AML-193 (cell line): ENCODE measurements around the gene CDH13.

Source experiments
- DNase-seq, 2 experiments: peaks; one replicate each; lab custom pipeline; 2025; lab: John Stamatoyannopoulos, UW

Gene CDH13

DNA sequence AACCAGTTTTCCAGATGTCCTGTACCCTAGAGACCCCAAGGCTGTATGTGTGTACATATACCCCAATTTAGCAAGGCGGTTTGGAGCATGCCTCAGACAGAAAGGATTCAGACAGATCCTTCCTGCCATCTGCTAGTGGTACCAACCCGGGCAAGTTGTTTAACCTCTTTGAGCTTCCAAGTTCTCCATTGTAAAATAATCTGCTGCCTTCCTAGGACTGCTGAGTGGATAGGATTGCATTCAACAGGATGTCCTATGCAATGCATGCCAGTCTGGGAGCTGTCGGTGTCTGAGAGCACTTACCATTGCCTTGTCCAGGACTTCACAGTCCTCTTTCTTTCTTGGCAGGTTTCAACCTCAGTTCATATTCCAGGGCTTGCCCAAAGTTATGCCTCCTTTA is 1.9 kb downstream of the CDH13 start:
- DNase-seq = no peak

DNA sequence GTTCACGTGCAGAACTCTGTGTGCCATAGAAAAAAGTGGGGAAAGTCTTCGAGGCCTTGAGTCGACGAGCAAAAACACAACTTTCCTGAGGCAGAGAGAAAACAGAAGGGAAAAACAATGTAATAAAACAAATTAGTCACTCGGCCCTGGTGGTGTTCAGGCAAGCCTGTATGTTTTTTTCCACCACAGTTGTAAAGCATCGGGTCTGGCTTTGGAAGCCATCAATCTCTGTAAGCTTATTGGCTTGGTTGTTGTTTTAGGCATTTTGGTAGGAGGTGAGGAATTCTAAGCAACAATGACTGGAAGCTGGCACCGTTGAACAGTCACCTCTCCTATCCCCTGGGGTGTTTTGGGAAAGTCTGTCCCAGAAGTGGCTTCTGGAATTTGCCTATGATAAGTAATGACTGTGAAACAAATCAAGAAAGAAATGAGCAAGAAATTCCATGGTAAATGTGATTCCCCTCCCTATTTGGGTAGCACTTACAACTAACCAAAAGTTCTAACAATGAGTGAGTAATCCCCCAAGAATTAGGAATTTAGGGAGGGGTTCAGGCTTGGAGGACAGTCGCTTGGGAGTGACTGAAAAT is 2.8 kb downstream of the CDH13 start:
- DNase-seq = no peak

DNA sequence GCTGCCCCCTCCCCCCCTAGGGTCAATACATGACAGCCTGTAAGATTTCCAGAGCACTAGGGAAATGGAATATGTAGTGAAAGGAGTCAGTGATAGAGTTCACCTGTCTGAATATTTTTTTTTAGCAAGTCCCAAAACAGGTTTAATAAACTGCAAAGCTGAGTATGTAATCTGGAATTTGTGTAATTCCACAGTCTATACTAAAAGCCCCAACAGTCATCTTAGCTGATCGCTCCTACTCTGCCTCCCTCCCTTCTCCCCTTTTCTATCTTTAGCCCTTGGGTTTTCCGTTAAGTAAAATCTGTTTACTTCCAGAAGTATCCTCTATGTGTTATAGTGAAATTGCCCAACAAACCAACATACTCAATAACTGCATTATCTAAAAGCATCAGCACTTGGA is 3.5 kb downstream of the CDH13 start:
- no peak for DNase-seq

DNA sequence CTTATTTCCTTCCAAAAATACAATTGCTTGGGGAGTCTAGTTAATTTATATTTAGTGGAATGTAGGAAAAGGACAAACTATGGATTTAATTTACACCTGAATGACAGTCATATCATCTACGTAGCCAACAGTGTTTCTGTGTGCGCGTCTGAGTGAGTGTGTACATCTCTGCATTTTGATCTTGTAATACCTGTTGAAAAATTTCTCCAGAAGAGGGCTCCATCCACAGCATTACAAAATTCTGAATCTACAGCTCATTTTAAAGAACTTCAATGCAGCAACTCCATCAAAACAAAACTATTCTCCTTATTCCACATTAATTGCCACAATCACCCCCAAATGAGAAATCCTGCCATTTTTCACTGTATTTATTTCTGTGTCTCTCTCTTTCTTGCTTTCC is 3.9 kb downstream of the CDH13 start:
- DNase-seq = no peak

DNA sequence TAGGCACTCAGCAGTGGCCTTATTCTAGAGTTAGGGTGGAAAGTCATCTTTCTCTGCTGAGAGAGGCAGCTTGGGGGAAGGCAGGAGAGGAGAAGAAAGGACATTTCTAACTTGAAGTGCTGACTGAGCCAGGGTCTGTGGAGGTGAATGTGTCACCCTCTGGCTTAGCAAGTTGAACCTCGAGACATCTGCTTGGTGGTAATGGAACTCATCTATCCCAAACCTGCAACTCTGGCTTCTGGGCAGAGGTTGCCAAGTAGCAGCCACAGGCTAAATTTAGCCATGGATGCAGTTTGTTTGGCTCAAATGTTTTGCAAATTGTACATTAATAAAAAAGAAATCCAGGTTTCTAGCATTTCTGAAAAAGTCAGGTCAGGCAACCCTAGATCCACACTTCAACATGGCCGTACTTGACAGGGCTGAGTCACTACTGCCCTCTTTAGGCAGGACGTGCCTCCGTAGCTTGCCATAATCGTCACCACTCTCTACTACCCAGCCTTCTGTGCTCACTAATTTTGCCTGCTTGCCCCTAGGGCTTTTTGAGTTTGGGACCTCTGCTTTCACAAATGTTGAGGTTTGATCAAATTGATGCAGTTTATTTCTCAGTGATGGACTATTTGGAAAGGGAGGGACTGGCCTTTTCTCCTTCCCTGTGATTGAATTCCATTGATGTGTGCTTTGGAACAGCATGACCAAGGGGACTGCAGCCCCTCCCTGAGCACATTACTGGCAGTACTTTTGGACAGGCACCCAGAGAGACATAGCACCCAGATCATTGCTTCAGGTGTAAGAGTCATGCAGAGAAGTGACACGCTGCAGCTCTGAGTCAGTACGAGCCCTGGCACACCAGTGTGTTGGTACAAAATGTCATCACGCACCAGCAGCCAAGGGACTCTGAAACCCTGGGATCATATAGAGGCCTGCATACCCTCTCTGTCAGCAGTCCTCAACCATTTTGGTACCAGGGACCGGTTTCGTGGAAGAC is 5.2 kb downstream of the CDH13 start:
- DNase-seq = no peak

DNA sequence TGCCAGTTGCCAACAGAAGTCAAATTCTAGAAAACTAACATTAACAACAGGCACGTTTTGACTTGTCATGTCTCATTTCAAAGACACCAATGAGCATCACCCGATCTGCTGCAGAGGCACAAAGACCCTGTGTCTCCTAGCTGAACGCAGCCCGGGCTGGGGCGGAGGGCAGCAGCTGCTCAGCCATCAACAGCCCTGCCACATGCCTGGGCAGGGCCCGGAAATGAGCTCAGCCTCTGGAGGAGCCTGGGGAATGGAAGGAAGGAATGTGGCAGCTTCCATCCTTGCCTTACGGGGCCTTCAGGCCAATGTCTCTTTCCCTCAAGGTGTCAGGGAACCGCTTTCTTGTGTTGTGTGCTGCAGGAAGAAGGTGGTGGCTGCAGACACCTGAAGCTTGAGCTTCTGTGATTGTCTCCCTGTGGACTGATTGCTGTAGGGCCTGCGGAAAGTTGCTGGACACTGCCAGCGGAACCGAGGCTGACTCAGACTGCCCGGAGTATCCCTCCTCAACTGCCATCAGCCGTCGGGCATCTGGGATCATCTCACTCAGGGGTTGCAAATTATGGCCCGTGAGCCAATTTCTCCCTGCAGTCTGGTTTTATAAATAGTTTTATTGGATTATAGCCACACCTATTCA is 7.3 kb downstream of the CDH13 start:
- no peak for DNase-seq

DNA sequence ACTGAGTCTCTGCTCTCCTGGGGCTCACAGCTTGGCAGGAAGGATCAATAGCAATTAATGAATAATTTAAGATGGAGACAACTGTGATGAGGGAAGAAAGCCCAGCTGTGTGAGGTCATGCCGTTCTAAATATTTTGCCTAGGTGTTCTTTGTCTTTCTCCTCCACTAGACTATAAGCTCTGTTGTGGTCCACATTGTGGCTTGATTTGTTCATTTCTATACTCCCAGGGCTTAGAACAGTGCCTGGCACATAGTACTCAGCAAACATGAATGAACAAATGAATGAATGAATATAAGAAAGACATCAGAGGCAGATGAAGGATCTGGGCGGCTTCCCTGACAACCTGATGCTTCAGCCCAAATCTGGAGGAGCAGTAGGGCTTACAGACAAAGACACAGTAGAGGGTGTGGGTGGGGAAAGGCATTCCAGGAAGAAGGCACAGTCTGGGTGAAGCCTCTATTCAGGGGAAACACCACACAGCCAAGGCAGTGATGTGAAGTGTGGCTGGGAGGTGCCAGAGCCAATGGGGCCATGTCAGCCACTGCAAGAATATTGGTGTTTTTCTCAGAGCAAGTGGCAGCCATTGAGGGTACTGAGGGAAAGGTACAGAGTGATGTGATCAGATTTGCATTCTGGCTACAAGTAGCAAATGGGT is 8.3 kb downstream of the CDH13 start:
- DNase-seq = no peak

DNA sequence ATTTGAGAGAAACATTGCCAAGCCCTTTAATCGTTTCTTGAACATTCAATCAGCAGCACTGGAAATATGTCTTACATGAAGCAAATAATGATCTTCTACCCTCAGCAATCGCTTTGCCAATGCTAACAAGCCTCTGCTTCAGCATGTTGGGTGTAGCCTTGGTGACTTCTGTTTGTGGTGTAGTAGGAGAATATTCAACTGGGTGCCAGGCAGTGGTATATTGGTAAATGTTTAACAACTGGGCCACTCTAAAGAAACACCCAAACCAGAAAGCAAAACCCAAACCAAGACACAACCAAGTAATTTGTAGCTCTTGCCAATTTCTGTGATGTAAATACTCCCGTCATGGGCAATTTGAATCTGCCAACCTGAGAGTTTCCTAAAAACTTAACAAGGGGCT is 9.7 kb downstream of the CDH13 start:
- DNase-seq = no peak

DNA sequence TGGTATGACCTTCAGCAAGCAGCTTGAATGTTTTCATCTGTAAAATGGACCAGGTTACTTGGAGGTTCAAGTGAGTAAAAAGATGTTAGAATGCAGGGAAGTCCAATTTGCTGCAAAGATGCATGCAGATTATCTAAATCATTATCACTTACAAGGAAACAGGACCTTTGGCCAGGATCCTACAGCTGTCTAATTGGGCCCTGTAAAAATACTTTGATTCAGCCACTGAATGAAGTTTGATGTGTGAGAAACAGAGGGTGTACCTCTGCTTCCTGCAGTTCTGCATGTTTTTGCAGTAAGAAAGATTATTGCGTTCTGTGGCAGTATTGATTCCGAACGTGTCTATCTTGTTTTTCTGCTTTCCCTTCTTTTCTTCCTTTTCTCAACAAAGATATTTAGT is 10.2 kb downstream of the CDH13 start:
- no peak for DNase-seq

DNA sequence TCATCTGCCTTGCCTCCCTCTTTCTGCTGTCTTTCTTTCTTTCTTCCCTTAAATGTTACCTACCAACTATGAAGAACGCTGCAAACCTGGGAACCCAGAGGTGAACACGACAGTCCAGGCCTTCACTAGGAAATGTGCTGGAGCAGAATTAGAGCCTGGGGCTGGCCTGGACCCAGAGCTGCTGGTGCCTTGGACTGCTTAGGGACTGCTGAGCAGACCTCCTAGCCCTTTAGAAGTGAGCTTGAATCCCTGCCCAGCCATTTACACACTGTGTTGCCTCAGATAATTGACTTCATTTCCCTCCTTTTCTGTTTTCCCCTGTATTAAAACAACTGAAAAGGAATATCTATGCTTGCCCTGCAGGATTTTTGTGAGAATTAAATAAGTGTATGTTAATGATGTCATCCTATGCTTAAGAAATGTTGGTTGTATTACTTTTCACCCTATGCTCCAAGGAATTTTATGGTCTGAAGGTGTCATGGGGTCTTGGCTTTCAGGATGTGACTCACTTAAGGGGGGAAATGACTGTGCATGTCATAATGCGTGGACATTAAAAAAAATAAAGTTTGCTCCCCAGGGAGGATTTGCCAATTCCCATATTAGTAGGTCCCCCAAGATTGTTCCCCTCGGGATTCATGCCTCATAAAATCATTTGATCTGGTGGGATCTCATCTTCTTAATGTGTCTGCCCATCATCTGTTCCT is 11.5 kb downstream of the CDH13 start:
- DNase-seq = no peak

DNA sequence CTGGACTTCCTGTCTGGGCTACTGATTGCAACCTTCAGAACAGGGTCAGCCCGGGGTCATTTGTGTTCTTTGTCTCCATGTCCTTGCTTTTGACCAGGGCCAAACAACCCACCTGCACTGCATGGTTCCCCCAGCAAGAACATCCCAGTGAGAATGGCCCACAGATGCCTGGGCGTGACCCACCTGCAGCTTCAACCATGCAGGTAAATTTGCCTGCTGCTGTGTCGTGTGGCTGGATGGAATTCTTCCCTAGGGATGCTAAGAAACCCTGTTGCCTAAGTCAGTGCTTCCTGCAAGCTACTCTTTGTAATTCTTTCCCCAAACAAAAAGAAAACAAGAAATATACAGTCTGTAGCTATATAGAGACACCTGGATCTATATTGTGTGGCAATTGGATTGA is 12.5 kb downstream of the CDH13 start:
- DNase-seq = no peak

DNA sequence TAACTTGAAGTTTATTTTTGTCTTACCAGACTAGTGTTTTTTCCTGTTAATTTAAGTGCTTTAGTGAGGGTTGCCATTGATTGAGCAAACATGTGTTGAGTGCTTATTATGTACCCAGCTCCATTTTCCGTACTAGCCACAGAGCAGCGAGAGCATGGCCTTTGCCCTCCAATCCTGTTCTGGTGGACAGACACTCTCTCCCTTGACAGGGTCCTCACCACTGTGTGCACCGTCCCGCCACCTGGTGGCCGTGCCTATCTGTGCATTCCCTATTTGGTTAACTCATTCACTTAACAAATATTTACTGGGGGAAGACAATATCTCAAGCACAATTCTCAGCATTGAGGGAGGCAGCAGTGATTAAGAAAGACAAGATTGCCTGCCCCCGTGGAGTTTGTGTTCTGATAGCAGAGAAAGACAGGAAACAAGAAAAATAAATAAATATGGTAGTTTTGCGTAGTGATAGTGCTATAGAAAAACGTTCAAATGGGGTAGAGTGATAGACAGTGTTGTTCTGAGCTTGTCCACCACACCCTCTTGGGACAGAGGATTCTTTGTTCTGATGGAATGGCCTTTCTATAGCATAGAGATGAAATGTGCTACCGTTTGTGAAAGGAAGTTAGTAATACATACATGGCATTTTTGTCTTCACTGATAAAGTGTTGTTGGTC is 13.0 kb downstream of the CDH13 start:
- peak; percentile 15 to 27 for DNase-seq

DNA sequence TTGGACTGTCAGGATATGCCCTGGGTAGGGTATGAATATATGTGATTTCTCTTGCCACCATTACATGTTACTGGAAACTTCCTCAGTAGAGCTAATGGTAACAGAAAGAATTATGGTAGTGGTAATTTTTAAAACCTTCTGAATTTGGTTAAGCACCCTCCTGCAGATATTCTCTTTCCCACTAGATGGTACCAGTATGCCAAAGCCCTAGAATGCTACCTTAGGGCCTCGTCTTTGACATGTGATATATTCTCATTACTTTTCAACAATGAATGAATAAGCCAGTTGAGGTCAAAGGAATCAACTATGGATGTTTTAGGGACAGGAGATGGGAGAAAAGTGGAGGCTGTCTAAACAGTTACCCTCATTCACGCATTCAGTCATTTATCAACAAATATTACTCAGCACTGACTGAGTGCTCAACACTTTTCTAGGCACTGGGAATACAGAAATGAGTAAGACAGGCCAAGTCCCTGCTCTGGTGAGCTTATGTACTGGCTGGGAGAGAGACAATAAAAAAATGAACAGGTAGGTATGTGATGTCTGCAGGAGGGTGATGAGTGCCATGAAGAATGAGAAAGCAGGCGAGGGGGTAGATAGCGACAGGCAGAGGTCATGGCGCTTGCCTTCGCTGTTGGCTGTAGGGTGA is 14.7 kb downstream of the CDH13 start:
- no peak for DNase-seq

DNA sequence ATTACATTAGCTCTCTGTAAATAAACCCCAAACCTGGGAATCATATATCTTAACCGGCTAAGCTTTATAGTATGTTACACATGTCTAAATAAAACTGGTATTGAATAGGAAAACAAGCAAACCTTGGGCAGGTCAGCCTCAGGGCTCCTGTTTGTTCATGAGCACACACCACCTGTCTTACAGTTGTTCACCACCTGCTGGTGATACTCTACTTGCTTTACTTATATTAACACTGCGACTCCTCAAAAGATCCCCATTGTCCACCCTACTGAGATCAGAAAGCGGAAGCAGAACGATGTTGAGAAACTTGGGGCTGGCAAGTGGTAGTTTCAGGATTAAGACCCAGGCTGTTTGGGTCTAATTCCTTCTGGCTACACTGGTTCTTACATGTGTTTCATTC is 16.4 kb downstream of the CDH13 start:
- DNase-seq = no peak

DNA sequence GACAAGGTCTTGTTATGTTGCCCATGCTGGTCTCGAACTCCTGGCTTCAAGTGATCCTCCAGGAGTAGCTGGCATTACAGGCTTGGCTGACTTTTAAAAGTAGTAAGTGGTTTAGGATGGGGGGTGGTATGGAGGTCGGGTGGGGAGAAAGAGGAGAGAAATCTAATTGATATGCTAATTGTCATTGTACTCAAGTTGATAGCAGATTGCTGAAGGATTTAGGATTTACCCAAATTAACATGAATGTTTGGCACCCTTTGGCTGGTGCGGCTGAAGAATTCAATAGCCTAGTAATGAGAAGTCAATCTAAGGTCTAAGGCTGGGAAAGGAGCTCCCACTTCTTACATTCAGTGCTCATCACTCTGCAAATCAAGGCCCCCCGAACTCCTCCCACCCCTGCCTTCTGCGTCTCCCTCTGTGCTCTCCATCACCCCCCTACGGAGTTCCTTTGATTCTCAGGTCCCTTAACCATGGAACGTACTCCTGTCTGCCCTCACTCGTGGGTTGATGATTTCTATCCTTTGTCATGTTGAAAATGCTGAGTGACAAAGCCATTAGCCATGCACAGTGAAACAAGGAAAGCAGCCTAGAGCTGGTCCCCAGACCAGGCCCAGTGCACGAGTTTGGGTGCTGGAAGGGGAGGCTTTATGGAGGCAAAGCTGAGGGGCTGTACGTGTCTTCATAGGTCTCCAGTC is 17.3 kb downstream of the CDH13 start:
- DNase-seq = no peak

DNA sequence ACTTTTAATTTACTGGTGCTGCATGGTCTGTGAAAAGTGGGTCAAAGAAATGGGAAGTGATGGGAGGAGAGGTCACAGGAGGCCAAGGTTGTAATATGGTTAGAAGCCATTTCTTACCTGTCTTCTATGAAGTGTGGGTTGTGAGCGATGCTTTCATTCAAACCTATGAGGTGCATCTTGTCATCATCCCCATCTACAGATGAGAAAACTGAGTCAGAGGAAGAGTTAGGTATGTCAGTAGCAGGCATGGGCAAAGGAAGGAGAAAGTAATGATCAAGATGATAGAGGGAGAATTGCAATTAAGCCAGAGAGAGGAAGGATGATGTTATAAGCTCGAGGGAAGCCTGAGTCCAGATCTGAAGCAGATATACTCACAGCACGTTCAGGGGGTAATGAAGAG is 19.7 kb downstream of the CDH13 start:
- no peak for DNase-seq

DNA sequence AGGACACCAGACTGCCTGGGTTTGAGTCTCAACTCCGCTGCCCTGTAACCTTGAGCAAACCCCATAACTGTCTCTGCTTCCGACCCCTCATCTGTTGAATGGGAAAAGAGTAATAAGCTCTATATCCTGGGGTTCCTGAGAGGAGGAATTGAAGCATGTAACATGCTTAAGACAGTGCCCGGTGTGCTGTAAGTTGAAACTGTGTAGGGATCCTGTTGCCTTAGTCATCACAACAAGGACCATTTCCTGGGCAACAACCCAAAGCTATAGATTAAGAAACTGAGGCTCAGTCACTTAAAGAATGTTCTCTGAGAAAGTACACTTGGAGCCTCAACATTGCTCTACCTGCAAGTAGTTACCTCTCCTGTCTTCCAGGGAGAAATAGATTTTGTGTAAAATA is 23.0 kb downstream of the CDH13 start:
- DNase-seq = no peak

DNA sequence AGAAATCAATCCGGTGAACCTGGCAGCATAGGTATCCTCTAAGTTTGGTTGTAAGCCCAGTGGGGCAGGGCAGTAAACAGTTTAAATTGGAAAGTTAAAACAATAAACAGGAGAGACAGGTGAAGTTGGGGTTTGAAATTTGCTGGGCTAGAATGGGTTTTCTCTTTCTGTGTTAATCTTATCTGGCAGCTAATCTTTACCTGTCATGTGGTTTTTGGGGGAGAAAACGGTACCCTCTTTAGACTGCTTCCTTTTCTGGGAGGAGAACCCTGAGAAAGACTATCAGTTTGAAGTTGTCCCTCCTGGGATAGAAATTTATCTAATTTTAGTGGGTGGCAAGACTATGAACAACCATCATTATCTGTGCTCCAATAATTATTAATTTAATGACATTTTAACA is 24.0 kb downstream of the CDH13 start:
- no peak for DNase-seq

DNA sequence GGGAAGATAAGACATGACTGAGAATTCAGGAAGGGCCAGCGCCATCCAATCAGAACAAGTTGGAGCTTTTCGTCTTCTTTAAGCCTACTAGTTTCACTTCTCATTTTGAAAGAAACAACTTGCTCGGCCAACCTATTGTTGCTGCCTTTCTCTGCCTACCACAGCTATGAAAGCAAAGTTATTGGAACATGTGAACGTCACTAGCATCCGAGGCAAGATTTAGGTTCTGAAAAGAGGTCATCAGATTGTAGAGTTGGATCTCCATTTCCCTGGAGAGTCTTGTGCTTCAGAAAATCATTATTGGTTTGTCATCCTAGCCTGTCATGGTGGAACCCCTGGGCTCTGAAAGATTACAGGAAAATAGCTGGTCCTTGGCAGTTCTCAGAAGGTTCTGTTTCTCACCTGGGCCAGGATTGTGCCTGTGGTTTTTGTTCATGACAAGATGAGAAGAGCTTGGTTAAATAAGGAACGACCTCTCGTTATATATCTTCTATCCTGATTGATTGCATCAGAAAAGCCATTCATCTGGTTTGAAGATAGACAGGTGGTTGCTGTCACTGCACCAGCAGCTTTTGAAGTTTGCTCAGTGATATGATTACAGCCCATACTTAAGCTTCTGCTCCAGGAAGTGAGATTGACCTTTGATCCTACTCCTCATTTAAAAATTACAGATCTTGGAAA is 25.3 kb downstream of the CDH13 start:
- DNase-seq = no peak

DNA sequence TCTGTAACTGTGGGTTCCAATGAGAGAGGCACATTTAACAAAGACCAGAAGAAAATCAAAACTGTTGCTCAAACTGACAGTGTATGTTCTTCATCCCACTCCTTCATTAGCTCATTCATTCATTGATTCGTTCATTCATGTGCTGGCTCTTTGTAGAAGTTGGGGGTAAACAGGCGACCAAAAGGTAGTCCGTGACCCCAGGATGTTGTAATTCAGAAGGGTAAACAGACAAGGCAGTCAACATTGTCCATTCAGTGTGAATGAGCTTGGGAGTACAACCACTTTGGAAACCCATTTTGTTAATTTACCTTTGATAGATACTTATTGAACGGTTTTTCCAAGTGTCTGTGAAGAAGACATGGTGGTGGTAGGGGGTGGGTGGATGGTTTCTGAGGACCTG is 26.1 kb downstream of the CDH13 start:
- no peak for DNase-seq
